WERI-Rb-1 (cell line): Measurements from ENCODE around the gene CEP152.

ENCODE experiments used
- DNase-seq: peaks from one replicate; pipeline ENCODE4 v3.0.0-alpha.2; 2020
- H3K27ac ChIP-seq: fragments of 250-450 bp; sonication (Bioruptor Pico); 2 replicates; pipeline ENCODE4 v1.5.1; 2020; ENCODE audit warnings: mild to moderate bottlenecking, moderate library complexity
- H3K27me3 ChIP-seq: fragments of 250-450 bp; sonication (Bioruptor Pico); 2 replicates; pipeline ENCODE4 v1.5.1; 2021; ENCODE audit warnings: mild to moderate bottlenecking, low read depth, moderate library complexity; ENCODE audit not compliant: insufficient read depth, severe bottlenecking
- H3K36me3 ChIP-seq: fragments of 250-450 bp; sonication (Bioruptor Pico); 2 replicates; pipeline ENCODE4 v1.5.1; 2020; ENCODE audit warnings: mild to moderate bottlenecking, moderate library complexity
- H3K4me3 ChIP-seq: 2 replicates; pipeline ENCODE4 v1.5.1; 2011; ENCODE audit warnings: low read depth, mild to moderate bottlenecking, control low read depth, low read length
- H3K9me3 ChIP-seq: fragments of 250-450 bp; sonication (Bioruptor Pico); 2 replicates; pipeline ENCODE4 v1.5.1; 2021; ENCODE audit warnings: mild to moderate bottlenecking, moderate library complexity; ENCODE audit not compliant: severe bottlenecking
- CTCF ChIP-seq: IDR thresholded peaks from 2 replicates; pipeline ENCODE4 v1.5.1; 2011; ENCODE audit warnings: low read depth, mild to moderate bottlenecking, control low read depth, inconsistent platforms, low read length

CEP152 gene

GRCh38 chr15:48851956-48852355 is 41.1 kb upstream of the CEP152 start:
- Histone ChIP-seq H3K36me3 (no peaks in the 10 kb centered on the region), H3K27me3 (no peaks in the 10 kb centered on the region), H3K4me3 (no peak overlapping the region), H3K9me3 (no peaks in the 10 kb centered on the region), H3K27ac (no peak overlapping the region)
- DNase-seq: no peak
- no peak for TF ChIP-seq CTCF

DNA sequence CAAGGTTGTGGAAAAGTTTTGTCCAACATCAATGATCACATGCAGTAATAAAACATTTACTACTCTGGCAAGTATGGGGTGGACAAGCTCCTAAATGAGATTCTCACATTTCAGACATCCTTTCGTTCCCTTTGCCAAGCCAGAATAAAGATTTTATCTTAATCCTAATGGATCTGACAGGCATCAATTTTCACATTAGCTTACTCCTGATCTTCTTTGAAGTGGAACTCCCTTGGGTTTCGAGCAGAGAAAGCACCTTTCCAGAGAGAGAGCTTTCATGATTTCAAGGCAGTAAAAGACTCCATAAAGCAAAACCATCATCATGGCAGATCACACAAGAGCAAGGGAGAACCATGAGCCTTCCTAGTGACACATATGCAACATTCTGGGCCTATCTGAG is 39.8 kb upstream of the CEP152 start:
- Histone ChIP-seq H3K9me3 (no peaks in the 10 kb centered on the region), H3K36me3 (no peaks in the 10 kb centered on the region), H3K27ac (no peak overlapping the region), H3K27me3 (no peaks in the 10 kb centered on the region), H3K4me3 (no peak overlapping the region)
- DNase-seq: no peak
- no peak for TF ChIP-seq CTCF

DNA sequence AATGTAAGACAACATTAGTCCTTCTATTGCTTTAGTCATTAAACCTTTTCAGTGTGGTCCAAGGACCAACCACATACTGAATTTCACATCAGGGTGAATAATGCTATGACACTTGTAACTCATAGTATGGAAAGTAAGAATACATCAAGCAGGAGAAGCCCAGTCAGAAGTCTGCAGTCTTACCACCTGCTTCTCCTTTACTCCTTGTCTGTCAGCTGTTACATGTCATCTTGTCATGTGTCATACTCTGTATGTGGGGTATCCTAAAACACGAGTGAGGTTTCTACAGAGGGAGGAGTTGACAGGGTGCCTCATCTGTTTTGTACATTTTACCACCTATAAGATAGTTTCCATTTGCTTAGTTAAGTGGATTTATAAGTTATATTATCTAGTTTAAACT is 34.3 kb upstream of the CEP152 start:
- H3K36me3 ChIP-seq: no peaks in the 10 kb centered on the region
- no peak overlapping the region for H3K27ac ChIP-seq
- no peak overlapping the region for H3K4me3 ChIP-seq
- no peak for DNase-seq
- no peak for TF ChIP-seq CTCF
- H3K9me3 ChIP-seq: peaks cover 5% of the 10 kb centered on the region
- no peaks in the 10 kb centered on the region for H3K27me3 ChIP-seq

DNA sequence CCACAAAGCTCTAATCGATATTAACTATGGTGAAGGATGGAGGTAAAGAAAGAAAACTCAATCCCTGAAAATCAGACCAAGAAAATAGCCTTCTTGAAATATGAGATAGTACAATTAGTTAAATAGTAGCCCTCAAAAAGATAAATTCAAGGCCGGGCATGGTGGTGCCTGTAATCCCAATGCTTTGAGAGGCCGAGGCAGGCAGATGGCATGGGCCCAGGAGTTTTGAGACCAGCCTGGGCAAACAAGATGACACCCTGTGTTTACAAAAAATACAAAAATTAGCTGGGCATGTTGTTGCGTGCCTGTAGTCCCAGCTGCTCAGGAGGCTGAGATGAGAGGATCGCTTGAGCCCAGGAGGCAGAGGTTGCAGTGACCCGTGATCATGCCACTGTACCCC is 31.6 kb upstream of the CEP152 start:
- Histone ChIP-seq H3K9me3 (peaks cover 5% of the 10 kb centered on the region), H3K36me3 (no peaks in the 10 kb centered on the region), H3K27me3 (no peaks in the 10 kb centered on the region), H3K4me3 (no peak overlapping the region), H3K27ac (no peak overlapping the region)
- no peak for TF ChIP-seq CTCF
- DNase-seq: no peak

DNA sequence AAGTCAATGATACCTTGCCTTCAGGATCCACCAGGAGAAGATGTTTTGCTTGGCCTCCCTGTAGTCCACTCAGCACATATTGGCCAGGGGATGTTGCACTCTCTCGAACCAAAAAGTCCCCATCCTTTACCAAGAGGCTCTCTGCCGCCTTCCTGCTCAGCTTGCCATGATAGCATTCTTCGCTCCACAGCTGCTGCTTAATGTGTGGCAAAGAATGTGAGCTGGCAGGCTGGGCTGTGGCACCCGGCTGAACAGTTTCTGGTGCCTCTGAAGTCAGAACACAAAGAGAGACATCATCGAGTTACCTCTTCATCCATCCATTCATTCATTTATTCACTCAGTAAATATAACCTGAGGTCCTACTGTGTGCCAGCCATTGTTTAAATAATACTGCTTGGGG is 23.9 kb upstream of the CEP152 start:
- H3K27ac ChIP-seq: no peak overlapping the region
- TF ChIP-seq CTCF: no peak
- DNase-seq: no peak
- H3K27me3 ChIP-seq: no peaks in the 10 kb centered on the region
- H3K36me3 ChIP-seq: no peaks in the 10 kb centered on the region
- H3K4me3 ChIP-seq: no peak overlapping the region
- no peaks in the 10 kb centered on the region for H3K9me3 ChIP-seq

- TF ChIP-seq CTCF: no peak
- no peak overlapping the region for H3K27ac ChIP-seq
- H3K9me3 ChIP-seq: no peaks in the 10 kb centered on the region
- H3K36me3 ChIP-seq: no peaks in the 10 kb centered on the region
- DNase-seq: no peak
- no peak overlapping the region for H3K4me3 ChIP-seq
- H3K27me3 ChIP-seq: no peaks in the 10 kb centered on the region
Observed at GRCh38 chr15:48833526-48834239, 22.8 kb upstream of the CEP152 start.
